Transverse colon (tissue), 3 donors: Measurements from ENCODE around the gene CCDC7.

Source experiments
- POLR2A ChIP-seq: fragments of 450-650 bp; IDR thresholded peaks from one replicate; pipeline ENCODE4 v1.6.1; 2016; ENCODE audit warnings: antibody characterized with exemption, mild to moderate bottlenecking, moderate library complexity
- POLR2AphosphoS5 ChIP-seq, 3 donors: sonication (generic); formaldehyde crosslinking; IDR thresholded peaks; one replicate each; pipeline ENCODE4 v1.6.1; 2016; ENCODE audit warnings: antibody characterized with exemption in 3 of 3

DNA sequence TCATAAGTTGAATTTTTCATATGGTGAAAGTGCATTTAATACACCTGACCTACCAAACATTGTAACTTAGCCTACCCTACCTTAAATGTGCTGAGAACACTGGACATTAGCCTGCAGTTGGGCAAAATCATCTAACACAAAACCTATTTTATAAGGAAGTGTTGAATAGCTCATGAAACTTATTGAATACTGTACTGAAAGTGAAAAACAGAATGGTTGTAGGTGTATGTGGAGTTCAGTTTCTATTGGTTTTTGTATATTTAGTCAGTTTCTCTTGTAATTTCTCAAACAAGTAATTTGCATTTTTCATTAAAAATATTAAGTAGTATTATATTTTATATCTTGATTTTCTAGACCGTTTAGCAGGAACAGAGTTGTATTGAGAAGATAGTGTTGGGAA is 15.3 kb downstream of the CCDC7 start:
- no peak for TF ChIP-seq POLR2AphosphoS5 (IDR thresholded peaks at IDR 0.05)
- no peak for TF ChIP-seq POLR2A
